ENCODE measurements around the gene PPP1R2C. TPM values are rescaled to one million over a fixed set of nuclear protein-coding genes. Genes with fewer than 3 reads are reported as not detected.

PPP1R2C gene
- total RNA-seq, 3 donors from 2014 or later = not detected

DNA sequence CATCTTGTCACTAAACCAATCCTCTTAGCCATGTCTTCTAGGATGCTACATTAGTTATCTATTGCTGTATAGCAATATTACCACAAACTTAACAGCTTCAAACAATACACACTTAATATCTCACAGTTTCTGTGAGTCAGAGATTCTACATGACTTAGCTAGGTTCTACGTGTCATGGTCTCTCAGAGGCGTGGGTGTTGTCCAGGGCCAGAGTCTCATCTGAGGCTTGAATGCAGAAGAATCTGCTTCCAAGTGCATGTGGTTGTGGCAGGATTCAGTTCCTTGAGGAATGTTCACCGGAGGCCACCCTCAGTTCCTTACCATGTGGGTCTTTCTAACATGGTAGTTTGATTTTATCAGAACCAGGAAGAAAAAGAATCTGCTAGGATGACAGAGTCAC, 26.4 kb downstream of the PPP1R2C start:
- no peak for DNase-seq (ENCODE audit: low spot score in 2 of 2)
- Histone ChIP-seq H3K4me1 (no peaks in the 10 kb centered on the region), H3K27ac (no peak overlapping the region), H3K9me3 (no peaks in the 10 kb centered on the region), H3K4me3 (no peak overlapping the region), H3K27me3 (peaks cover 0 to 4% of the 10 kb centered on the region in 2 donors), H3K36me3 (no peaks in the 10 kb centered on the region)
- intact Hi-C loops (cut with DNase I; ENCODE audit: low total_unique reads) = no loop called here
- TF ChIP-seq POLR2A (IDR thresholded peaks at IDR 0.05) (no peak), POLR2AphosphoS5 (IDR thresholded peaks at IDR 0.05) (no peak)
- TF ChIP-seq, protein P1, sequence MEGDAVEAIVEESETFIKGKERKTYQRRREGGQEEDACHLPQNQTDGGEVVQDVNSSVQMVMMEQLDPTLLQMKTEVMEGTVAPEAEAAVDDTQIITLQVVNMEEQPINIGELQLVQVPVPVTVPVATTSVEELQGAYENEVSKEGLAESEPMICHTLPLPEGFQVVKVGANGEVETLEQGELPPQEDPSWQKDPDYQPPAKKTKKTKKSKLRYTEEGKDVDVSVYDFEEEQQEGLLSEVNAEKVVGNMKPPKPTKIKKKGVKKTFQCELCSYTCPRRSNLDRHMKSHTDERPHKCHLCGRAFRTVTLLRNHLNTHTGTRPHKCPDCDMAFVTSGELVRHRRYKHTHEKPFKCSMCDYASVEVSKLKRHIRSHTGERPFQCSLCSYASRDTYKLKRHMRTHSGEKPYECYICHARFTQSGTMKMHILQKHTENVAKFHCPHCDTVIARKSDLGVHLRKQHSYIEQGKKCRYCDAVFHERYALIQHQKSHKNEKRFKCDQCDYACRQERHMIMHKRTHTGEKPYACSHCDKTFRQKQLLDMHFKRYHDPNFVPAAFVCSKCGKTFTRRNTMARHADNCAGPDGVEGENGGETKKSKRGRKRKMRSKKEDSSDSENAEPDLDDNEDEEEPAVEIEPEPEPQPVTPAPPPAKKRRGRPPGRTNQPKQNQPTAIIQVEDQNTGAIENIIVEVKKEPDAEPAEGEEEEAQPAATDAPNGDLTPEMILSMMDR (IDR thresholded peaks at IDR 0.05) = no peak

DNA sequence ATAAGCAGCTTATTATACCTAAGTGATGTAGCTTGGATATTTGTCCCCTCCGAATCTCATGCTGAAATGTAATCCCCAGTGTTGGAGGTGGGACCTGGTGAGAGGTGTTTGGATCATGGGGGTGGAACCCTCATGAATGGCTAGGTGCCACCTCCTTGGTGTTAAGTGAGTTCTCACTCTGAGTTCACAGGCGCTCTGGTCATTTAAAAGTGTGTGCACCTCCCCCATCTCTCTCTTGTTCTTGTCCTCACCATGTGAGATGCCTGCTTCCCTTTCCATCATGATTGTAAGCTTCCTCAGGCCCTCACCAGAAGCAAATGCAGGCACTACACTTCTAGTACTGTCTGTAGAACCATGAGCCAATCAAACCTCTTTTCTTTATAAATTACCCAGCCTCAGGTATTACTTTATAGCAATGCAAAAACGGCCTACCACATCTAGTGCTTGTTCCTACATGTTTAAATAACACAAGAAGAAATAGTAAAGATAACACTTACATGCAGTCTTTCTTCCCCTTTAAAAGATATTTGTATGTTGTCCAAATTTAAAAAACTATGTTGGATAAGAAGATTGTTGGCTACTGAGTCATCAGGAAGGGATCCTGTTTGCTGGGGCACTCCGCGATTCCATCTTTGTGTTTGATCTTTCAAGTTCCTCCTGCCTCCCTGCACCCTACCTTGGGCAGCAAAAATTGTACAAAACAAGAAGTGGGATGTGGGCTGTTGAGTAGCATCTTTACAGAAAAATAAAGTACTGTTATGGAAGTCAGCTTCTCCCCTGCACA, 29.7 kb downstream of the PPP1R2C start:
- no peak overlapping the region for H3K27ac ChIP-seq
- H3K9me3 ChIP-seq = no peaks in the 10 kb centered on the region
- intact Hi-C loops (cut with DNase I; ENCODE audit: low total_unique reads) = no loop called here
- TF ChIP-seq, protein P1 (IDR thresholded peaks at IDR 0.05) = no peak
- no peak for TF ChIP-seq POLR2A (IDR thresholded peaks at IDR 0.05)
- no peak for TF ChIP-seq POLR2AphosphoS5 (IDR thresholded peaks at IDR 0.05)
- H3K36me3 ChIP-seq = no peaks in the 10 kb centered on the region
- H3K4me3 ChIP-seq = no peak overlapping the region
- H3K4me1 ChIP-seq = no peaks in the 10 kb centered on the region
- no peak for DNase-seq (ENCODE audit: low spot score in 2 of 2)
- no peaks in the 10 kb centered on the region for H3K27me3 ChIP-seq

DNA sequence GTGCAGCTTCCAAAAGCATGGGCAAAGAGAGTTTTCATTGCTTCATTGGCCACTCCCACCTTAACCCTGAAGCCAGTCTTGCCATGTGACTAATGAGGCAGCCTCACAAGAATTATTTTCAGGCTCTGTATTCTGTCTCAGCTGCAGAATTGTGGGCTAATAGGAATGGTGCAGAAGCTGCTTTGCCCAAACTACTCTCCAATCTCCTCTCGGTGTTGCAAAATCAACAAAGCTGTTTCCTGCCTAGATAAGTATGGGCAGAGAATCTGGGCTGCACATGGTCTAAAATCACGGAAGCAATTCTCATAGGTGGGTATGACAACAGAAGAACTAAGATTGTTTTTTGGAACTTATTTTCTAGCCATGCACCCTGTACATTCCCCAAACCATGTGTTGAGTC, 31.4 kb downstream of the PPP1R2C start:
- no peaks in the 10 kb centered on the region for H3K4me1 ChIP-seq
- intact Hi-C loops (cut with DNase I; ENCODE audit: low total_unique reads) = no loop called here
- no peaks in the 10 kb centered on the region for H3K36me3 ChIP-seq
- no peak for DNase-seq (ENCODE audit: low spot score in 2 of 2)
- H3K27me3 ChIP-seq = no peaks in the 10 kb centered on the region
- no peak overlapping the region for H3K27ac ChIP-seq
- no peak overlapping the region for H3K4me3 ChIP-seq
- H3K9me3 ChIP-seq = no peaks in the 10 kb centered on the region
- TF ChIP-seq POLR2A (IDR thresholded peaks at IDR 0.05) = no peak
- TF ChIP-seq, protein P1 (IDR thresholded peaks at IDR 0.05) = no peak
- no peak for TF ChIP-seq POLR2AphosphoS5 (IDR thresholded peaks at IDR 0.05)

DNA sequence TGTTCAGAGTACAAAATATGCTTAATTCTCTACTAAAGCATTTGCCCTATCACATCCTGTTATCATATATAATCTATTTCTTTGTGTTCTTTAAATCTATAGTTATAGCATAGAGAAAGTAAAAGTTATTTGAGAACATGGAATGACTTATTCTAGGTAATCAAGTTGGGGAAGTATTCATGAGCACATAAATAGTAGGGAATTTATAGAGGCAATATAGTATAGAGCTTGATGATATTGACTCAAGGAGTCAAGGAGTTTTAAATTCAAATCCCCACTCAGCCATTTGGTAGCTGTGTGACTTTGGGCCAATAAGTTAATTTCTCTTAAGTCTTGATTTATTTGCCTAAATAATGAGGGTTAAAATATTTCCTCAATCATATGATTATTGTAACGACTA, 37.5 kb downstream of the PPP1R2C start:
- Histone ChIP-seq H3K4me3 (no peak overlapping the region), H3K27me3 (peaks cover 0 to 3% of the 10 kb centered on the region in 2 donors), H3K27ac (no peak overlapping the region), H3K9me3 (no peaks in the 10 kb centered on the region), H3K4me1 (no peaks in the 10 kb centered on the region), H3K36me3 (no peaks in the 10 kb centered on the region)
- TF ChIP-seq POLR2A (IDR thresholded peaks at IDR 0.05) = no peak
- no peak for TF ChIP-seq POLR2AphosphoS5 (IDR thresholded peaks at IDR 0.05)
- TF ChIP-seq, protein P1 (IDR thresholded peaks at IDR 0.05) = no peak
- intact Hi-C loops (cut with DNase I; ENCODE audit: low total_unique reads) = no loop called here
- no peak for DNase-seq (ENCODE audit: low spot score in 2 of 2)

DNA sequence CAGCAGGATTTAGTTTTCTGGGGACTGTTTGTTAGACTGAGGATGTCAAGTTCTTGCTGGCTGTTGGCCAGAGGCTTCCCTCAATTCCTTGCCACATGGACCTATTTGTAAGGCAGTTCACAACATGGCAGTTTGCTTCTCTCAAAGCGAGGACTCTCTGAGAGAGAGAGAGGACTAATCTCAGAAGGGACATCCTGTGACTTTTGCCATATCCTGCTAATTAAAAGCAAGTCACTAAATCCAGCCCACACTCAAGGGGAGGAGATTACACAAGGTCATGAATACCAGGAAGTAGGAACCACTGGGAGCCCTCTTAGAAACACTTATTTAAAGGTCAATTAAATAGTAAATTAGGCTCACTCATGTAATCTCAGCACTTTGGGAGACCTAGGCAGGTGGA, 38.2 kb downstream of the PPP1R2C start:
- DNase-seq (ENCODE audit: low spot score in 2 of 2) = no peak
- no peaks in the 10 kb centered on the region for H3K9me3 ChIP-seq
- no peaks in the 10 kb centered on the region for H3K4me1 ChIP-seq
- no peak overlapping the region for H3K4me3 ChIP-seq
- TF ChIP-seq POLR2A (IDR thresholded peaks at IDR 0.05) = no peak
- no peaks in the 10 kb centered on the region for H3K36me3 ChIP-seq
- intact Hi-C loops (cut with DNase I; ENCODE audit: low total_unique reads) = loop anchor here (10.0 kb wide), 1 partner anchor 105 kb away; no protein-coding TSS in a partner anchor
- peaks cover 0 to 3% of the 10 kb centered on the region in 2 donors for H3K27me3 ChIP-seq
- H3K27ac ChIP-seq = no peak overlapping the region
